Gastrocnemius medialis (tissue), 4 donors: Measurements from ENCODE around the gene TEN1.

Experiments used
- CTCF ChIP-seq, 5 experiments: fragments of 450-650 bp in 3 of 5; fragments of 200-600 bp in 2 of 5; sonication (generic) in 2 of 5; IDR thresholded peaks in 4 of 5; conservative IDR thresholded peaks in 1 of 5; 1 replicate in 4 of 5; 2 replicates in 1 of 5; pipeline ENCODE4 v1.5.1; 2016 to 2019; ENCODE audit warnings: antibody characterized with exemption in 5 of 5, mild to moderate bottlenecking in 3 of 5, moderate library complexity in 3 of 5
- POLR2A ChIP-seq, 2 donors: fragments of 450-650 bp; IDR thresholded peaks; one replicate each; pipeline ENCODE4 v1.6.1; 2017; ENCODE audit warnings: antibody characterized with exemption in 2 of 2, mild to moderate bottlenecking in 2 of 2, moderate library complexity in 2 of 2

- TF ChIP-seq POLR2A (IDR thresholded peaks at IDR 0.05) (no peak), CTCF (IDR thresholded peaks at IDR 0.05 in 4 of 5, conservative IDR thresholded peaks at IDR 0.05 in 1 of 5) (no peak)
Observed at GRCh38 chr17:76033139-76033538, 54.1 kb downstream of the TEN1 start.
